ENCODE results near the gene PPP1R7. TPM values are rescaled to one million over a fixed set of nuclear protein-coding genes. Genes with fewer than 3 reads are reported as not detected.

The PPP1R7 gene
- total and polyA plus RNA-seq, 9 of the 15 experiments (the other 6 are each of a cell fraction or from before 2014, with no cell fraction given) = 37.5 to 75.0 (median 50.5) TPM

GRCh38 chr2:241130316-241130715, 20.0 kb upstream of the PPP1R7 start:
- FAIRE-seq (no peak), DNase-seq (ENCODE audit: extremely low read depth in 1 of 4, low spot score in 3 of 4) (no peak), ATAC-seq (no peak)
- H4K20me1 ChIP-seq (replicated peaks; ENCODE audit: control insufficient read depth, insufficient read depth, low read length) = no peaks in the 10 kb centered on the region
- H3K4me3 ChIP-seq = no peak overlapping the region
- no peak overlapping the region for H3K27ac ChIP-seq (ENCODE audit: extremely low read depth, low read depth, low read length)
- peaks cover 13% of the 10 kb centered on the region; the same call in 1 of the 3 replicates for H3K36me3 ChIP-seq (ENCODE audit: control insufficient read depth, insufficient read depth, low read length)
- no TSS peak for BruUV-seq (replicated peaks)
- H3K9ac ChIP-seq (ENCODE audit: insufficient read depth in 1 of 2, low read depth in 2 of 2, low read length in 2 of 2) = no peak overlapping the region
- H2AFZ ChIP-seq (ENCODE audit: low read depth, low read length) = no peak overlapping the region
- POLR2A ChIA-PET = no interaction called here
- CTCF ChIA-PET (ENCODE audit: low intra/inter-chr PET ratio) = no interaction called here
- no peaks in the 10 kb centered on the region for H3K79me2 ChIP-seq (ENCODE audit: control insufficient read depth, insufficient read depth, low read length)
- H3K4me2 ChIP-seq (ENCODE audit: insufficient read depth, low read length) = no peak overlapping the region
- H3K9me3 ChIP-seq (replicated peaks; ENCODE audit: control insufficient read depth, insufficient read depth, low read depth, low read length) = no peaks in the 10 kb centered on the region
- no peaks in the 10 kb centered on the region for H3K27me3 ChIP-seq (ENCODE audit: control insufficient read depth in 2 of 2, insufficient read depth in 2 of 2, low read length in 2 of 2)
- intact Hi-C loops (cut with micrococcal nuclease) = no loop called here
- in situ Hi-C loops (cut with MboI) = no loop called here
- no peaks in the 10 kb centered on the region for H3K9me1 ChIP-seq (ENCODE audit: control insufficient read depth, insufficient read depth, low read length)
- H3K4me1 ChIP-seq (replicated peaks in 1 of 2; ENCODE audit: control insufficient read depth in 2 of 2, insufficient read depth in 2 of 2, low read length in 2 of 2) = no peaks in the 10 kb centered on the region; a peak in 1 of 5 replicates
- TF ChIP-seq SMC3 (conservative IDR thresholded peaks at IDR 0.05; ENCODE audit: insufficient read depth, low read depth, low read length) (no peak), ASH1L (IDR thresholded peaks at IDR 0.05; ENCODE audit: borderline replicate concordance, low read depth, partially characterized antibody) (no peak)
- 88% methylated on average over 9 of the region's 16 CpGs for WGBS (ENCODE audit: insufficient coverage, low coverage, missing lambda C conversion rate)

GRCh38 chr2:241131531-241131930, 18.7 kb upstream of the PPP1R7 start:
- no peaks in the 10 kb centered on the region for H3K9me3 ChIP-seq (replicated peaks; ENCODE audit: control insufficient read depth, insufficient read depth, low read depth, low read length)
- in situ Hi-C loops (cut with MboI) (no loop called here), intact Hi-C loops (cut with micrococcal nuclease) (no loop called here)
- H3K79me2 ChIP-seq (ENCODE audit: control insufficient read depth, insufficient read depth, low read length) = no peaks in the 10 kb centered on the region
- 100% methylated on average over 4 of the region's 7 CpGs for WGBS (ENCODE audit: insufficient coverage, low coverage, missing lambda C conversion rate)
- no peaks in the 10 kb centered on the region for H4K20me1 ChIP-seq (replicated peaks; ENCODE audit: control insufficient read depth, insufficient read depth, low read length)
- H3K9me1 ChIP-seq (ENCODE audit: control insufficient read depth, insufficient read depth, low read length) = no peaks in the 10 kb centered on the region
- POLR2A ChIA-PET = interaction anchor here (0.7 kb wide), 1 partner anchor 12 kb away, joined by 3 read pairs; no protein-coding TSS in a partner anchor
- BruUV-seq (replicated peaks) = no TSS peak
- no peaks in the 10 kb centered on the region for H3K27me3 ChIP-seq (ENCODE audit: control insufficient read depth in 2 of 2, insufficient read depth in 2 of 2, low read length in 2 of 2)
- H3K27ac ChIP-seq (ENCODE audit: extremely low read depth, low read depth, low read length) = no peak overlapping the region
- no peak overlapping the region for H3K4me3 ChIP-seq
- no peak overlapping the region for H3K4me2 ChIP-seq (ENCODE audit: insufficient read depth, low read length)
- no peak overlapping the region for H2AFZ ChIP-seq (ENCODE audit: low read depth, low read length)
- ATAC-seq (no peak), DNase-seq (ENCODE audit: extremely low read depth in 1 of 4, low spot score in 3 of 4) (no peak), FAIRE-seq (no peak)
- H3K4me1 ChIP-seq (replicated peaks in 1 of 2; ENCODE audit: control insufficient read depth in 2 of 2, insufficient read depth in 2 of 2, low read length in 2 of 2) = no peaks in the 10 kb centered on the region; a peak in 1 of 5 replicates
- CTCF ChIA-PET (ENCODE audit: low intra/inter-chr PET ratio) = no interaction called here
- no peak overlapping the region for H3K9ac ChIP-seq (ENCODE audit: insufficient read depth in 1 of 2, low read depth in 2 of 2, low read length in 2 of 2)
- H3K36me3 ChIP-seq (ENCODE audit: control insufficient read depth, insufficient read depth, low read length) = peaks cover 16% of the 10 kb centered on the region; the same call in 1 of the 3 replicates
- no peak for TF ChIP-seq RCOR1 (IDR thresholded peaks at IDR 0.05; ENCODE audit: borderline replicate concordance in 1 of 2, low read depth in 2 of 2, low read length in 2 of 2)
- TF ChIP-seq MNT (conservative IDR thresholded peaks at IDR 0.05) = no peak
- TF ChIP-seq PYGO2 (tag; IDR thresholded peaks at IDR 0.05) = no peak
- TF ChIP-seq CTCF (IDR thresholded peaks at IDR 0.05 in 2 of 3, conservative IDR thresholded peaks at IDR 0.05 in 1 of 3; ENCODE audit: insufficient read depth in 2 of 3, low read depth in 1 of 3, low read length in 3 of 3) = no peak
- TF ChIP-seq SMARCA4 (IDR thresholded peaks at IDR 0.05) = no peak
- TF ChIP-seq NFATC3 (IDR thresholded peaks at IDR 0.05) = no peak
- no peak for TF ChIP-seq RBBP5 (IDR thresholded peaks at IDR 0.05; ENCODE audit: borderline replicate concordance, insufficient read depth, low read length, poor library complexity, severe bottlenecking)
- TF ChIP-seq HNRNPLL (IDR thresholded peaks at IDR 0.05; ENCODE audit: low read depth, low read length, poor library complexity, severe bottlenecking) = no peak
- TF ChIP-seq E2F3 (CRISPR knock-in tag; IDR thresholded peaks at IDR 0.05) = no peak
- no peak for TF ChIP-seq CSDE1 (IDR thresholded peaks at IDR 0.05)
- no peak for TF ChIP-seq ZNF121 (CRISPR knock-in tag; conservative IDR thresholded peaks at IDR 0.05)
- no peak for TF ChIP-seq ZKSCAN8 (CRISPR knock-in tag; IDR thresholded peaks at IDR 0.05)

Data from K562 (cell line).